ENCODE measurements around the gene ITGA6.
"Not testable (repeated sequence)": the region's sequence is repeated elsewhere in the genome, so short reads cannot be mapped to it uniquely, and the experiment has no call there.

Gene ITGA6

DNA sequence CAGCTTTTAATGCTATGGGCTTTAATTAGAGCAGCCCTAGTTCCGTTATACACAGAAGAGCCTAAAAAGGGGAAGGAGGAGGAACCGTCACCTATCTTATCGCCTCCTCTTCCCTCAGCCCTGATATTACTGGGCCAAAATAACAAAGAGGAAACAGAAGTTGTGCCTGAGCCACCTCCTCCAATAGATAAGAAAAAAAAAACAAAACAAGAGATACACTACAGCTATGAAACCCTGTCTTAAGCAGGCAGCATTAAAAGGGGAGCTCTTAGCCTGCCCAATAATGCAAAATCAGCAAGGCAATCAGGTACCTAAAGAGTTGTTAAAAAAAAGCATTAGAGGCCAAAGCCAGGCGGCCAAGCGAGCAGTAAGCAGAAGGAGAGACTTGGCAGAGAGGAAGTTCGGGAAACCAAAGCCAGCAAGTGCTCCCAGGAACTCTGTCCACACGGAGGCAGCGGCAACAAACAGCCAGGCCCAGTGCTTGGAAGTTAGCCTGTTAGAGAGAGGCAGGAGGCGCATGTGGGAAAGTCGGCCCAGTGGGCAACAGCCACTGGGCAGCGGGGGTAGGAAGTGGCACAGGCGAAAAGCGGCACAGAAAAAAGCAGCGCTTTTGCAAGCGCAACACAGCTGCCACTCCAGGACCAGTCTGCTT is 86.7 kb downstream of the ITGA6 start:
- DNase-seq: peak in 1 of 2 experiments; percentile 23
- TF ChIP-seq GATA1 (IDR thresholded peaks at IDR 0.05; ENCODE audit: low read depth, low read length) (no peak), POLR2A (IDR thresholded peaks at IDR 0.05; ENCODE audit: low read length) (no peak)

- DNase-seq: peak in 1 of 2 experiments; percentile 32
Measured at GRCh38 chr2:172516299-172516698, 88.9 kb downstream of the ITGA6 start.

DNA sequence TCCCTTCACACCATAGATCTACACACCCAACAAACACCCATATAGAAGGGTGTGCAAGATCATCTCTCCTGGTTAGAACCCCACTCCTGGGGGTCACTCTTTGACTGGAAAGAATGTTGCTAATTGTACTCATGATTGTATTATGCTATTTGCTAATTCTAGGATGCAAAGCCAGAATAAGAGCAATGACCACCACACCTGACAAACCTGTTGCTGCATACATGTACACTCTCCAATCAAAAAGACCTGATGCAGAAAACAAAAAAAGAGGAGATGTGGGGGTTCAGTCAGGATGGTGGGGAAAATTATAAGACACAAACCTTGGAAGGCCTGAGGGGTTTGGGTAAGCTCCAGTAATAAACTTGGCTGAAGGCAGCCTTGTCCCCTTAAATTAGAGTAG is 91.6 kb downstream of the ITGA6 start:
- no peak for DNase-seq
- no peak for TF ChIP-seq POLR2A (IDR thresholded peaks at IDR 0.05; ENCODE audit: low read length)
- no peak for TF ChIP-seq GATA1 (IDR thresholded peaks at IDR 0.05; ENCODE audit: low read depth, low read length)

More at GRCh38 chr2:172516299-172516698, 88.9 kb downstream of the ITGA6 start:
- TF ChIP-seq GATA1 (IDR thresholded peaks at IDR 0.05; ENCODE audit: low read depth, low read length) (no peak), POLR2A (IDR thresholded peaks at IDR 0.05; ENCODE audit: low read length) (no peak)

- no peak for DNase-seq
- TF ChIP-seq POLR2A (IDR thresholded peaks at IDR 0.05; ENCODE audit: low read length) (no peak), GATA1 (IDR thresholded peaks at IDR 0.05; ENCODE audit: low read depth, low read length) (no peak)
Measured at GRCh38 chr2:172525601-172526000, 98.2 kb downstream of the ITGA6 start.

DNA sequence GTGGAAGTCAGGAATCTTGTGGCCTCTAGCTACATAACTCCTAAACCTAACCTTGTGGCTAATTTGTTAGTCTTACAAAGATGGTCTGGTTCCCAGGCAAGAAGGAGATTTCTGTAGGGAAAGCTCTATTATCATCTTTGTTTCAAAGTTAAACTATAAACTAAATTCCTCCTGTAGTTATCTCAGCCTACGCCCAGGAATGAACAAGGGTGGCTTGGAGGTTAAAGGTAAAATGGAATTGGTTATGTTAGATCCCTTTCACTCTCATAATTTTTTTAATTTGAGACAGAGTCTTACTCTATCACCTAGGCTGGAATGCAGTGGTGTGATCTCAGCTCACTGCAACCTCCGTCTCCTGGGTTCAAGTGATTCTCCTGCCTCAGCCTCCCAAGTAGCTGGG is 103.9 kb downstream of the ITGA6 start:
- no peak for DNase-seq
- TF ChIP-seq GATA1 (IDR thresholded peaks at IDR 0.05; ENCODE audit: low read depth, low read length) (no peak), POLR2A (IDR thresholded peaks at IDR 0.05; ENCODE audit: low read length) (no peak)

DNA sequence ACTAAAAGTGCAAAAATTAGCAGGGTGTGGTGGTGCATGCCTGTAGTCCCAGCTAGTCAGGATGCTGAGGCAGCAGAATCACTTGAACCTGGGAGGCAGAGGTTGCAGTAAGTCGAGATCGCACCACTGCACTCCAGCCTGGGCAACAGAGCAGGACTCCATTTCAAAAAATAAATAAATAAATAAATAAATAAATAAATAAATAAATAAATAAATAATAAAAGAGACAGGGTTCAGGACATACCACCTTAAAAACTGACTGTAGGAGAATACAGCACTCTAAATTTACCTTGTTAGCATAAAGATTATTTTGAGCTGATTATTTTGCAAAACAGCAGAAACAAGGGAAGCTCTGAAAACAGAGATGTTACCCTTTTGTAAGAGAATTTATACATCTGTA is 105.1 kb downstream of the ITGA6 start:
- DNase-seq: not testable (repeated sequence)

DNA sequence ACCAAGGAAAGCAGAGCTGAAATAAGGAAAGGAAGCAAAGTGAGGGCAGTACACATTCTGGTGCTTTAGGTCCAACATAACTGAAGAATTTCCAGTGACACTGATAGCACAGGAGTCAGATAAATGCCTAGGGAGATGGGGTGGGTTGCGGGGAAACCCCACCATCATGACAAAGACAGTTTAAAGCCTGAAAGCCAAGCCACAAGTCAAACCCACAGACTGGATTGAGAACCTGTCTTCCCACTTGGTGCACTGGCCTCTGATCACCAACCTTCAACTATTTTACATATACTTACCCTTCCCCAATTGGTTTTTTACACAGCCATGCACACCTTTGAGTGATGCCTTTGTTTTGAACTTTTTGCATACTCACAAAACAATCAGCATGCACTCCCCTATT is 106.3 kb downstream of the ITGA6 start:
- DNase-seq: no peak
- TF ChIP-seq POLR2A (IDR thresholded peaks at IDR 0.05; ENCODE audit: low read length) (no peak), GATA1 (IDR thresholded peaks at IDR 0.05; ENCODE audit: low read depth, low read length) (no peak)

GRCh38 chr2:172535119-172535518 is 107.7 kb downstream of the ITGA6 start:
- DNase-seq: no peak
- TF ChIP-seq GATA1 (IDR thresholded peaks at IDR 0.05; ENCODE audit: low read depth, low read length) (no peak), POLR2A (IDR thresholded peaks at IDR 0.05; ENCODE audit: low read length) (no peak)

GRCh38 chr2:172537851-172538250 is 110.5 kb downstream of the ITGA6 start:
- DNase-seq: not testable (repeated sequence)

GRCh38 chr2:172539767-172540166 is 112.4 kb downstream of the ITGA6 start:
- no peak for DNase-seq
- TF ChIP-seq POLR2A (IDR thresholded peaks at IDR 0.05; ENCODE audit: low read length) (no peak), GATA1 (IDR thresholded peaks at IDR 0.05; ENCODE audit: low read depth, low read length) (no peak)

DNA sequence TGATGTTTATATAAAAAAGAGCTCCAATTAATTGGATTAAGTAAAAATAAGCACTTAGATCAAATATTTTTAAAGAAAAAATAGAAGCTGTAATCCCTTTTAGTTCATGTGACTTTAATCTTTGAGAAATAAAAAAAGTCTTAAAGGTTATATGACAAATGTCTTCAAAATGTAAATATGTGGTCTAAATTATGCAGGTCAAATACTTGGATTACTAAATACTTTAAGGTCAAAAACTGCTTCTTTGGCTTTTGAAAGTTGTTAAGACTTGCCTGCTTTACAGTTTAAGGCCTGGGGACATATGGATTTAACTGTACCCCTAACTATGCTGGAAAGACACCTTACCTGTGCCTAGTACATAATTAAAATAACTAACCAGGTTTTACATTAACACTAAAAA is 113.0 kb downstream of the ITGA6 start:
- no peak for TF ChIP-seq POLR2A (IDR thresholded peaks at IDR 0.05; ENCODE audit: low read length)
- TF ChIP-seq GATA1 (IDR thresholded peaks at IDR 0.05; ENCODE audit: low read depth, low read length): no peak
- no peak for DNase-seq

- DNase-seq: no peak
- TF ChIP-seq POLR2A (IDR thresholded peaks at IDR 0.05; ENCODE audit: low read length) (no peak), GATA1 (IDR thresholded peaks at IDR 0.05; ENCODE audit: low read depth, low read length) (no peak)
Measured at GRCh38 chr2:172545408-172546075, 118.2 kb downstream of the ITGA6 start.

DNA sequence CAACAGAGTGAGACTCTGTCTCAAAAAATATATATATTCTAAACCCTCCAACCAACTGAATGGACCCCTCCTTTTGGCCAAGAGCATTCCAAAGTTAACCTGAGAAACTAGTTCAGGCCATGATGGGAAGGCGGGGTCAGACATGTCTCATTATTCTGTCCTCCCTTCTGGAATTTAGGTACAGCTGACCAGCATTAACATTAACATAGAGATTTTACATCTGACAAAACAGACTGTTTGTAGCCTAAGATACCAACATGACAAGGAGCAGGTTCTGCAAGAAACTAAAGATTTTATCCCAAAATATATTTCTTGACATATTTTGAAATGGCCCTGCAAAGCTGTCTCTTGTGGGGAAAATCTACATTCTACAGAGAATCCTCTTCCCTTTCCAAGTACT is 121.7 kb downstream of the ITGA6 start:
- no peak for DNase-seq
- no peak for TF ChIP-seq GATA1 (IDR thresholded peaks at IDR 0.05; ENCODE audit: low read depth, low read length)
- TF ChIP-seq POLR2A (IDR thresholded peaks at IDR 0.05; ENCODE audit: low read length): no peak

DNA sequence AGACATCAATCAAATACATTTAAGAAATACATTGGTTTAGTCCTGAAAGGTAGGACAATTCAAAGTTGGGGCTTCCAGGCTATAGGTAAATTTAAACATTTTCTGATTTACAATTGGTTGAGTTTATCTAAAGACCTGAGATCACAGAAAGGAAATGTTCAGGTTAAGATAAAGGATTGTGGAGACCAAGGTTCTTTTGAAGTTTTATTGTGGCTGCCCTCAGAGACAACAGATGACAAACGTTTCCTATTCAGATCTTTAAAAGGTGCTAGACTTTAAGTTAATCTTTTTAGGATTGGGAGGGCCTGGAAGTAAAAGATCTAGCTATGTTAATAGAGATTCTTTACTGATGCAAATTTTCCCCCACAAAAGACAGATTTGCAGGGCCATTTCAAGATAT is 122.4 kb downstream of the ITGA6 start:
- DNase-seq: not testable (repeated sequence)

DNA sequence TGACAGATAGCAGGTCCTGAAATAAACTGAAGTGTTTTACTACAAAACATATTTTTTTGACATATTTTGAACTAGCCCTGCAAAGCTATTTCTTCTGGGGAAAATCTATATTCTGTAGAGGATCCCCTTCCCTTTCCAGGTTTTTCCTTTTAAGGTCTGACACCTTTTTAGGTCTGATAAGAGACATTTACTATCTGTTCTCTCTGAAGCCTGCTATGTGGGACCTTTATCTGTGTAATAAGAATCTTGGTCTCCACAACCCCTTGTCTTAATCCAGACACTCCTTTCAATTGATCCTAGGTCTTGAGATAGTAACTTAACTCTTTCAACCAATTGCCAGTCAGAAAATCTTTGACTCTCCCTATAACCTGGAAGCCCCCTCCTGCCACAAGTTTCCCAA is 123.0 kb downstream of the ITGA6 start:
- no peak for DNase-seq
- TF ChIP-seq POLR2A (IDR thresholded peaks at IDR 0.05; ENCODE audit: low read length) (no peak), GATA1 (IDR thresholded peaks at IDR 0.05; ENCODE audit: low read depth, low read length) (no peak)

DNA sequence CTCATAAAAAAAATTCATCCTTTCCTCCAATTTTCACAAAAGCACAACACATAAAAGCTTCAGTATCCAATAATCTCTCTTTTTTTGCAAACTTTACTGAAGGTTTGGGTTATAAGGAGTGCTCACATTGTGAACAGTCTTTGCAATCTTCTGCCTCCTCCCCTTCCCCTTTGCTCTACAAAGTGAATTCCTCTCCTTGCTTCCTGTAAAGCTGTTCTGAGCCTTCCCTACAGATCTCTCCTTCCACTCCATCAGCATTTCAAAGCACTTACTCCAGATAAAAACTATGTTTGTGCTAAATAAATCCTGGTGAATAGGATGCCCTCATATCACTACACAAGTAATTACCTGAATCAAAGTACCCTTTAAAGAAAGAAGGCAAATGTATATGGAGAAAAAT is 123.9 kb downstream of the ITGA6 start:
- no peak for DNase-seq
- TF ChIP-seq POLR2A (IDR thresholded peaks at IDR 0.05; ENCODE audit: low read length): no peak
- TF ChIP-seq GATA1 (IDR thresholded peaks at IDR 0.05; ENCODE audit: low read depth, low read length): no peak

Data from erythroblast (primary cell).